Measurements from ENCODE around the gene TMEM181.

- TF ChIP-seq POLR2A (IDR thresholded peaks at IDR 0.05): no peak
- no peak for TF ChIP-seq CTCF (IDR thresholded peaks at IDR 0.05)
These were observed 101.3 kb downstream of the TMEM181 start for GRCh38 chr6:158661156-158661685.

All from adrenal gland (tissue), 5 donors.